Lower leg skin (tissue), 3 donors: Measurements from ENCODE around the gene RASGRP4.

Experiments
- CTCF ChIP-seq, 3 donors: fragments of 450-650 bp; IDR thresholded peaks; one replicate each; pipeline ENCODE4 v1.5.1; 2016; ENCODE audit warnings: antibody characterized with exemption in 3 of 3, mild to moderate bottlenecking in 3 of 3, moderate library complexity in 2 of 3
- POLR2A ChIP-seq, 2 donors: fragments of 450-650 bp; IDR thresholded peaks; one replicate each; pipeline ENCODE4 v1.6.1; 2016 to 2017; ENCODE audit warnings: antibody characterized with exemption in 2 of 2, mild to moderate bottlenecking in 1 of 2, moderate library complexity in 1 of 2

- TF ChIP-seq CTCF (IDR thresholded peaks at IDR 0.05) (no peak), POLR2A (IDR thresholded peaks at IDR 0.05) (no peak)
Observed at GRCh38 chr19:38399081-38399480, 26.9 kb downstream of the RASGRP4 start.
